COLO829 (cell line): ENCODE results near the gene ADPRM.
A peak's percentile ranks its signal among the peaks of the same experiment; 100 is the strongest.
"Not testable (repeated sequence)": the region's sequence is repeated elsewhere in the genome, so short reads cannot be mapped to it uniquely, and the experiment has no call there.

Experiments used
- DNase-seq: peaks from one replicate; pipeline ENCODE4 v3.0.0; 2012; ENCODE audit warnings: low spot score

The ADPRM gene, protein sequence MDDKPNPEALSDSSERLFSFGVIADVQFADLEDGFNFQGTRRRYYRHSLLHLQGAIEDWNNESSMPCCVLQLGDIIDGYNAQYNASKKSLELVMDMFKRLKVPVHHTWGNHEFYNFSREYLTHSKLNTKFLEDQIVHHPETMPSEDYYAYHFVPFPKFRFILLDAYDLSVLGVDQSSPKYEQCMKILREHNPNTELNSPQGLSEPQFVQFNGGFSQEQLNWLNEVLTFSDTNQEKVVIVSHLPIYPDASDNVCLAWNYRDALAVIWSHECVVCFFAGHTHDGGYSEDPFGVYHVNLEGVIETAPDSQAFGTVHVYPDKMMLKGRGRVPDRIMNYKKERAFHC

DNA sequence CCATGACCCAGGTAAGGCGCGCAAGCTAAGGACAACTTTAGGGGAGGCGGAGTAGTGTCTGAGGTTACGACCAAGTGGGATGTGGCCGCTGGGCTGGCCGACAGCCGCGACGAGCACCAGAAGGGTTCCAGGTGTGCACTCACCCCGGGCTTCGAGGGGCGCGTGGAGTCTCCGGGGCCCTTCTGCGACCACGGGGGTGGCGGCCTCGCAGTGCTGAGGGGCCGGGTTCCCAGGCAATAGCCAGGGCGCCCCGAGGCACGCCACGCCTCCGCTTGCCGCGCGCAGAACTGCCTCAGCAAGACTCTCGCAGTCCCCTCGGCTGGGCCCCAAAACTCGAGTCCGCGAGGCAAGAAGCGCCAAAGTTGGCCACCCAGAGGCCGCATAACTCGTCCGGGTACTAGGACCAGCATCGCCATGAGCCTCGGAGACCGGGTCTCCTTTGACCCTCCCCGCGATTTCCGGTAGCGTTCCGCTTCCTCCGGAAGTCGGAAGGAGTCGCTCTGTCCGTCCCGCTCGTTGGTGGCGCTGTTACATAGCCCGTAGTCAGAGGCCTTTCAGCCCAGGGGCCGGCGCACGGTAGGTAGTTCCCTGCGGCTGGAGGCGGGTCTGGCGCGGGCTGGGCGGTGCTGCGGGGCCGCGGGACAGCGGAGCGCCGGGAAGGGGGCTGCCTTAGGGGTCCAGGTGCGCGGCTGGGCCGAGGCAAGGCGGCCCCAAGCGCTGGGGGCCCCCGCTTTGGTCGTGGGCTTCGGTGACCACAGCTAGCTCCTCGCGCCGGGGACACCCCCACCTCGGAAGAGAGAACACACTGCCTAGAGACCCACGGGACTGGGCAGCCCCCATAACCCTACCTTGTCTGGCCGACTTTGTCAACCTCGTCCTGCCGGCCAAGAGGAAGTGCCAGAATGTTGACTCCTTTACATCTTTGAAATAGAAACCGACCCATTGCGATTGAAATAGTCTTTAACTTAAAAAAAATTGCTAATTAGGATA, at the start of gene ADPRM, which contains the start of gene SCO1:
Gene ADPRM, plus strand, starts transcription at position 503 of the 990 bp plus-strand sequence. CDS start 7,333 bp downstream, outside the sequence.
Gene SCO1, minus strand, starts transcription at position 442 of the 990 bp plus-strand sequence. Its CDS starts 26 bp downstream, at position 416.
- peak; percentile 88 for DNase-seq

DNA sequence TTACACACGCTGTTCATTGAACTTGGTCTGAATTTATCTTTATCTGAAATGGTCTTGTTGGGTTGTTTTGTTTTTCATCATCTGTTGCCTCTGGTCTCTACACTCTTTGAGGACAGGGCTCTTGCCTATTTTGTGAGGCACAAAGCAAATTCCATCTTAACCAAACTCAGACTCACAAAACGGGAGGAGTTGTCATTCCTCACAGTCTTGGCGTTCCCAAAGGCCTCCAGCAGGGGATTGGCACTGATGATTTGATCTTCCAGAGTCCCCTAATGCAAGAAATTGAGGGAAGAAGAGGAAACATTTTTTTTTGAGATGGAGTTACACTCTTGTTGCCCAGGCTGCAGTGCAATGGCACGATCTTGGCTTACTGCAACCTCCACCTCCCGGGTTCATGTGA, 49.0 kb upstream of the ADPRM start:
- DNase-seq = no peak

DNA sequence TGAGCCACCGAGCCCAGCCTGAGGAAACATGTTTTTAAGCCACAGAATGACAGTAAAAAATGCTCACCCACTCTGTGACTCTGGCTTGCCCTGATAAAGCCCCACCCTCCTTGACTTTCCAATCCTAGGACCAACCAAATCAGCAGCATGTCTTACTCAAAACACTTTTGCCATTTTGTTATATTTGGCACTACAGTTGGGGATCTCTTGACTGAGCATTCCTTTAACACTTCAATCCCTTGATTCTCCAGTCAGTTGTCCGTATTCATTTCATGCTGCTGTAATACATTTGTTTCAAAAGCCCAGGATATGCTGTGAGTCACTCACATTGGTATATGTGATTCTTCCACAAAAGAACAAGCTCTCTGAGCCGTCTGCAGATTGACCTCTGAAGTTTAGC, 48.4 kb upstream of the ADPRM start:
- DNase-seq = no peak

DNA sequence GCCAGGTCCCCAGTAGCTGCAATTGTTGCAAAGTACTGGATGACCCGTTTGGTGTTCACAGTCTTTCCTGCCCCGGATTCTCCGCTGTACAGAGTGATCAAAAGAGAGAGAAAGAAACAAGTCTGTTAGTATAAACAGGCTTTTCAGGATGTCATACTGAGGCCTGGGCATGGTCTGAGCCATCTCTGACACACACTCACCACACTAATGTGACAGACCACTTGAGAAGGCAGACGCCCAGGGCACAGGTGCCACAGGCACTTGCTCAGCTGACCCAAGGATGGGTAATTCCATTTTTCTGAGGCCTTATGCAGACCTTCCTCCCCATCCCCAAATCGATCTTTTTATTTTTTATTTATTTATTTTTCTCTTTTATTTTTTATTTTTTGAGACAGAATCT, 47.8 kb upstream of the ADPRM start:
- no peak for DNase-seq

DNA sequence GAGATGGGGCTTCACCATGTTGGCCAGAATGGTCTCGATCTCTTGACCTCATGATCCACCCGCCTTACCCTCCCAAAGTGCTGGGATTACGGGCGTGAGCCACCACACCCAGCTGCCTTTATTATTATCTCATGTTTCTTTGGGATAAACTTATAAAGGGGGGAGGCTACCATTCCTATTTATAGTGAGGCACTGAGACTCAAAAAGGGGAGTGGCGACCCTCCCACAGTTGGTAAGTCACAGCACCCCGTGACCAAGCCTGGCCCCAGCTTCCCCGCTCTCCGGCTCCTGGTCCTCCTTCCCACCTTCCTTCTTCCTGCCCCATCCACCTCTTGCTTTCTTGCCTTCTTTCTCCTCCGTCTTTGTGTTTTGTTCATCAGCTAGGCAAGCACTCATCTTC, 45.5 kb upstream of the ADPRM start:
- DNase-seq = no peak

DNA sequence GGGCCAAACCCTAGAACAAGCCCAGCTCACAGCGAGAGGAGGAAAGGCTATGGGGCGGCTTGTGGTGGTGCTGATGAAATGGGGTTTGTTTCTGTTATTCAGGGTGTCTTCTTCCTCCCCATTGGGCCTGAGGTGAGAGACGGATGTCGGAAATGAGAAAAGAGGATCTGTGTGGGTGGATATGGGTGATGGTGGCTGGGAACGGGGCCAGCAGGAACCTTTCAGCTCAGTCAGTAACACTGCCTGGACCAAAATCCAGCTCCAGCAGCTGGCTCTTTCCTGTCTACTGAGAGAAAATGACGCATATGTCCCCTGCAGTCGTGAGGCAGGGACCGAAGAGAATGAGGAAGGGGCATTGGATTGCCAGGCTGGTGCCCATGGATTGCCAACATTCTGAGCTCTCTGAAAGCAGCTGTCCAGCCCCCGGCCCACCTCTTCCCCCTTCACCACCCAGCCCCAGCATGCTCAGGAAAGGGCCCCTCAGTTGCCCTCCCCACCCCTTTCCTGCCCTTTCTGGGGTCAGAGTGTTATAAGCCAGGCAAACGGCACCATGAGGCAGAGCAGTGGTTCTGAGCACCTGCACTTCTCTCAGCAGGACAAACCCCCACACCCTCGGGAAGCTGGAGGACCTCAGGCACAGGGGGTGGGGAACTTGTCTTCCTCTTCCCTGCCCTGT, 44.3 kb upstream of the ADPRM start:
- no peak for DNase-seq

DNA sequence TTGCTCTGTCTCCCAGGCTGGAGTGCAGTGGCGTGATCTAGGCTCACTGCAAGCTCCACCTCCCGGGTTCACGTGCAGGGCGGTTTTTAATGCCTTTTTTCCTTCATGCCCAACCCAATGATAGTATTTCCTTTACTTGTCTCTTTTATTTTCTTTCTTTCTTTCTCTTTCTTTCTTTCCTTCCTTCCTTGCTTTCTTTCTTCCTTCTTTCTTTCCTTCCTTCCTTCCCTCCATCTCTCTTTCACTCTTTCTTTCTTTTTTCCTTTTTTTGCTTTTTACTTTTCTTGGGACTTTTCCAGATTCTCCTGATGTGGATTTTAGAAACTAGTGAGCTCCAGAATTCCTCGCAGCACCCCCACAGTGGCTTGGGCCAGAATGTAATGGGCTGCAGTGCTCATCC, 43.4 kb upstream of the ADPRM start:
- no peak for DNase-seq

DNA sequence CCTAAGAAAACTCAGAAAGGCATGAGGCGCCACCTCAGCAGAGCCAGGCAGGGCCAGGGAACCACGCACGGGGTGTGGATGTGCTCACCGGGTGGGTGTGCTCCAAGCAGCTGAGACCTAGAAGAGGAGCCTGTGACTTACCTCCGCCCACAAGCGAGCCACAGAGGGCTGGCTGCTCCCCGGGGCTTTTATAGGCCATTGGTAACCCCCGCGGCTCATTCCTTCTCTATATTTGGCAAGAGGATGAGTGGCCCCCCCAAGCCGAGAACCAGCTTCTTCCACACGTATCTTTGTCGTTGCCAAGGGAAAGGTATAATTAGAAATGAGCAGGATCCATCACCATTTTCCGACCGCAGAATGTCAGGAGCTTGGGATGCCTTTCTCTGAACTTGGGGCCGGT, 40.2 kb upstream of the ADPRM start, which contains the start of gene MYH3:
Gene MYH3, minus strand, starts transcription at position 162 of the 400 bp plus-strand sequence. CDS start 2,245 bp downstream, outside the sequence.
- no peak for DNase-seq

DNA sequence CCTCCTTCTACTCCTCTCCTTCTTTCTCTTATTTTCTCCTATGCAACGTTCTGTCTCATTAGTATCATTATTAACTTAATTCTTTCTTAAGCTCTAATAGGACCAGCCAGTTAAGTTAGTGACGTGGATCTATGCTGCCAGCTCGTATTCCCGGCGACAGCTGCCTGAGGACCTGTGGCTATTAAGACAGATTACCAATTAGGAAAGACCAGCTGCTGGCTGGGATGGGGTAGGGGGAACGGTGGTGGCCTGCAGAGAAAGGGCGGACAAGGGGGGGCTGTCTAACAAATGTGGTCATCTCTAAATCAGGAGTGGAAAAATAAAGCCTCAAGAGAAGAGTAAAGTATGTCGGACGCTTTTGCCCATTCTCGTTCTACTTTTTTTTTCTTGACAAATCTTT, 39.5 kb upstream of the ADPRM start:
- DNase-seq = no peak

DNA sequence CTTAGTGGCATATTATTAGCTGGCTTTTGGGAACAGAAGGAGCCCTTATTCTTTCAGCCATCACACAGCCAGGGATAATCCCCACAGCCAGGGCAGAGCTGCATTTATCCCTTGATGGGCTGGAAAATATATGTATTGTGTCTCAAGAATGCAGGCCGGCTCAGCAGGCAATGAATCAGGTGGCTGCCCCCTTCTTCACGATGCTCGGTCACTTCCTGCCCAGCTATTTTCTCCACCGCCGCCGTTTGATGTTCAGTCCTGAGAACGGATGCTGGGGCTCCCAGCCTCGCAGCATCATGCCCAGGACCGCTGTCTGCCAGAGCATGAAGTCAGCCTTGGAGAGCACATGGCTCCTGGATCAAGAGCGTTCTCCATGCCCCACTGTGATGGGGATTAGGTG, 36.0 kb upstream of the ADPRM start:
- DNase-seq = no peak

DNA sequence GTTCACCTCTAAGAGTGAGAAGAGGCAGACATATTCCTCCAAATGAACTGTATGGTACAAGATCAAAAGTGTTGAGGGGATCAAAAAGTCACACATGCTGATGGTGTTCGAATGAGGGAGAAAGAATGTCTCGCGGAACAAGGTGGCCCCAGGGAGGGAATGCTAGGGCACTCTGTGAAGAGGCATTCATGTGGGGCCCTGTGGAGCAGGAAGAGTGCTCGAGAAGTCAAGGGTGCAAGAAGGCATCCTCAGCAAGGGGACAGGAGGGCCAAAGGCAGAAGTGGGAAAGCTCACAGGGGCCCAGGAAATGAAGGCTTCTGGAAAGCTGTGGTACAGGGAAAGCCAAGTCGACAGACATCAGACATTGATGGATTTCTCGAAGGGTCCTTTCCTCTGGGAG, 34.2 kb upstream of the ADPRM start:
- no peak for DNase-seq

DNA sequence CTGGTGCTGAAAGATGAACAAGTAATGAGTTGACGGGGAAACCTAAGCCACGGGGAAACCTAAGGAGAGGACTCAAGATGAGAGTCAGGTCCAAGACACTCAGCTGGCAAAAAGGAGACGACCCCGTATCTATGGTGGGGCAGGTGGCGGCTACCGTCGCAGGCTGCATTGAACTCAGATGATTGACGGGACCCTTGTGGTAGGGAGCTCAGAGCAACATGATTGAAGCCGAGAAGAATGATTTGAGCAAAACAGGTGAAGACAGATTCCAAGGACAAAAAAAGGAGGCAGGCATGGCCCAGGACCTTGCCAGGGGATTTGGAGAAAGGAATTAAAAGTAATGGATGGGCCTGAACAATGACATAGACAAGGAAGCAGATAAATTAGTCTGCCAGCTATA, 32.8 kb upstream of the ADPRM start:
- DNase-seq = no peak

DNA sequence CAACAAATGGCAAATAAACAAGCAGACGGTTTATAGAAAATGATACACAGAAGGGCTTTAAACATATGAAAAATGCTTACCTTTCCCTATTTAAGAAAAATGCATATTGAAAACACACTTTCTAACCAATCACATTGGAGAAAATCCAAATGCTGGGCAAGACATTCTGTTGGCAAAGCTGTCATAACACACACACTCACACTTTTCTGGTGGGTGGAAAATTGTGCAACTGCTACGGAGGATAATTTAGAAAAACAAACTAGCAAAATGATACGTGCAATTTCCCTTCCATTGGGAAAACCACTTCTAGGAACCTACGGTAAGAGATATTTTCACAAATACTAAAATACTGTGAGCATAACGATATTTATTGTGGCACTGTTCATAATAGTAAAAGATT, 30.5 kb upstream of the ADPRM start:
- no peak for DNase-seq

DNA sequence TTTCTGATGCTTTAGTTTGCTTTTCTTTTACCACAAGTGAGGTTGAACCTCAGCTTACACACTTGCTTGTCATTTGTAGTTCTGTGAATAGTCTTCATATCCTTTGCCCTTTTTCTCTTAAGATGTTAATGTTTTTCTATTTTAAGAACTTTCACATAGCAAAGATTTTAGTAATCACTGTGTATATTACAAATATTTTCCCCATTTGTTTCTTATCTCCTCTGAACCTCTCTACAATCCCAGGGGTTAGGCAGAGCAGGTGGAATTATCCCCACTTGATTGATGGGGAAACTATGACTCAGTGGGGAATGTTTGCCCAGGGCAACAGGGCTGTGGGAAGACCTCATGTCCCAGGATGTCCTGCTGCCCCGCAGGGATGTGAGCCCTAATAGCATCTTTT, 28.6 kb upstream of the ADPRM start:
- DNase-seq = no peak

DNA sequence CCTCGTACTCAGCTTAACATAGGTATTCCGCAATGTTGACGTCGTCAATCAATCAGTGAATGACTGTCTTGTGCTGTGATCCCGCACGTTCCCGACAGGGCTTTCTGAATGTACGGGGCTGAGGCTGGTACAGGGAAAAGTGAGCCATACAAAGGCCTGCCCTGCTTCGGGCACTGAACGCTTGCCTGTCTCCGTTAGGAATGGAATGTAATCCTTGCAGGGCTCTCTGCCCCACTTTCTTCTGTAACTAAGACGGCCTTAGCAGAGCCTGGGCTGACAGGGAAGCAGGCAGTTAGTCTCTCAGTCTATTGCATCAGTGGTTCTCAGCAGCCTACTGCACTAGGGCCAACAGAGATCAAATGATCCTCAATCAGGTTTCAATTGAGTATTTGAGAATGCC, 24.1 kb upstream of the ADPRM start:
- DNase-seq = no peak

DNA sequence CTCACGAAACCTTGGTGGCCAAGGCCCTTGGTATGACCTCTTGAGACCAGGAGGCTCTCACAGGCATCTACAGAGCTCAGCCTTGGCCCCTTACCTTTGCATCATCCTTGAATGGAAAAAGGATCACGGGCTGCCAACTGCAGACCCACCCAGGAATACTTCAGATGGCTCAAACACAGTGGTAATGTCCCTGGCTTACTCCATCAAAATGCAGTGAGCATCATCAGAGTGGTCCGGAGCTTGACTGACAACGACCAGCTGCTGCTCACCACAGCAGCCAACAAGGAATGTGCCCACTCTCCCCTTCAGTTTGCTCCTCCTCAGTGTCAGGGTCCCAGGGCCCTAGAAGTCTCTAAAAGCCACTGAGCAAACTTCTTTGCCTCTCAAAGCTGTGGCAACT, 22.7 kb upstream of the ADPRM start:
- DNase-seq = no peak

DNA sequence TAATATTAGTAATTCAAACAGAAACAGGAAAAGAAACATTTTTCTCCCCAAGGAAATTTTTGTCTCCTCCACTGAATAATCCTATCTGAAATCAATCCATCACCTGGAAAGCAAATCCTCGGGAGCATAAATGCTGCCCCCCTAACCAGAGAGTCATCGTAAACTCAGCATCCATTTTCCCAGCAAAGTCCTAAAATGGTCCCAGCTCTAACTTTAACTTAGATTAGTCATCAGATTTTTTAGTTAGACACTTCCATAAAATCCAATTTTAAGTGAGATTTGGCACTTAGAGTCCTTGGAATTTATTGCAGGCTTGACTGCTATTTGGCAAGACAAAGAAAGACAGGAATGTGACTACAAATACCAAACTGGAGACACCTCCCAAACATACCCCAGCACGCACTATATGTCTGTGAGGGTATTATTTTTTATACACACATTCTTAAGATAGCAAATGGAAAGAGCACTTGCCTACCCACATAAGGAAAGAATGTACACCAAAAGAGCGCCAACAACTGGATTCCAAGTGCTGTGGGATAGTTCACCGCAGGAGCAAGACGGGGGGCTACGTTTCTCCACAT, 15.4 kb upstream of the ADPRM start:
- no peak for DNase-seq

DNA sequence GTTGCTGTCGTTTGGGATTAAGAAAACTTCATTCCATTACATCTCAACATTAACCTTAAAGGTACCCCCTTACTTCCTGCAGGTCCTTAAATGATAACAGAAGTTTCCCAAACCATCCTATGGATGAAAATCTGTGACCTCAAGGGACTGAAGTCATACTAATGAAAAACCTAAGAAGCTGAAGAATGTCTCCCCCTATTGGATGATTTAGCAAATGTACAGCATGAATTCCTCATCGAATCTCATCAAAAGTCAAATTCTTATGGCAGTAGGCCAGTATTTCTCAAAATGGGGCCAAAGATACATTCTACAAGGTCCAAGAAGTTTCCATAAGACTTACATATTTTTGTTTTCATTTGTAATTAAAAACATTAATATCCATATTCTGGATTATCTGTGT, 13.5 kb upstream of the ADPRM start:
- no peak for DNase-seq

DNA sequence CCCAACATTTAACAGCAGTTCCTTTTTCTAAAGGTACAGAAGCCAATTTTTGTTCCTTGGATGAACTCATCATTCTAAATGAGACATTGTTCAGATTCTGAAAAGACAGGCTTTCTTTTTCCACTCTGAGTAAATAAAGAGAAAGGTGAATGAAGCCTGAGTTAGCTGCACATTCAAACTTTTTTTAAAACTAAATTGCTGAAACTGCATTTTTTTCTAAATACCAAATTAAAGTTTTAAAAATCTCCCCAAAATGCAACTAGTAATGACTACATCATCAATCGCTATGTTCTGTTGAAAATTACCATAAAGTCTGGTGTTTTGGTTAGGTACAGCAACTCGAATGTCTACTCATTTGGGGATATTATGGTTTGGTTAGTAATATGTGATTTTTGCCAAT, 9.9 kb upstream of the ADPRM start:
- no peak for DNase-seq

DNA sequence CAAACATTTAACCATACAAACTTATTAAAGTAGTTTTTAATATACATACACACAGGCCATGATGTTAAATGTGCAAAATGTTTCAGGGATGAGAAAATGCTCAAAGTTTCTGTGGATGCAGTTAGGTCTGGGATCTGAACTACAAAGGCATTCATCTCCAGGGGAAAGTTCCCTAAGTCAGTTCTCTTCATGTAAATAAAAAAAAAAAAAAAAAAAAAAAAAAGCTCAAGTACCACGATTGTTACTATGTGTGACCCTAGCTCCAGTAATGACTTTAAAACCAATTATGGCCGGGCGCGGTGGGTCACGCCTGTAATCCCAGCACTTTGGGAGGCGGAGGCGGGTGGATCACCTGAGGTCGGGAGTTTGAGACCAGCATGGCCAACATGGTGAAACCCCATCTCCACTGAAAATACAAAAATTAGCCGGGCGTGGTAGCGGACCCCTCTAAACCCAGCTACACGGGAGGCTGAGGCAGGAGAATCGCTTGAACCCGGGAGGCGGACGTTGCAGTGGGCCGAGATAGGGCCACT, 1.5 kb upstream of the ADPRM start:
- DNase-seq = not testable (repeated sequence)

DNA sequence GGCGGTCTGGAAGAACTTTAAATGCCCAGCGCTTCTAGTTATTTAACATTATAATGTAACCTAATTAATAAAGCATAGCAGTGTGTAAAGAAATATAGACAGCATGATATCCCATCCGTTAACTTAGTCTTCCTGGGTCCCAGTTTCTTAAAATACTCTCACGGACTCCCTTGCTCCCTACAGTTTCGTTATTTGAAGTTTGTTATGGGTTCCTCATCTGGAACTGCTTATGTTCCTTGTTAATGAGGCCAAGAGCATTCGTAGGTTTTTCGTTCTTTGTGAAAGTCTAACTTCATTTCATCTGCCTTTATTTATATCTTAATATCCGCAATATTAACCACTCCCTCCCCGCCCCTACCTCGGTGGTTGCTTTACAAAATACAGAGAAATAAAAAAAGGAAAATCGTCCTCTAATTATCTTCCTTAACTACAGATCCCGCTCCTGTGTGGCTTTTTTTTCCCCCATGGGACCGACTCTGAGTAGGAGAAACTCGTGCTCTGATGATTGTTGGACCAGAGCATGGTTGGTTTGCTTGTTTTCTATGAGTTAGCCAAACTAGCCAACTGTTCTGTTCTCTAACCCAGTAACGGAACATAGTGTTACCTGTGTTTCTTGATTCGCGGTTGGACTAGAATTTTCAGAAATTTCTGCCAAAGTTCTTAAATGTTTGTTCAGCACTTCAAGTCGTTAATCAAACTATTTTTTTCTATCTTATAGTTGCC, 863 bp downstream of the ADPRM start:
- no peak for DNase-seq
